Activated naive CD4-positive, alpha-beta T cell treated with anti-CD3 and anti-CD28 coated beads, Interleukin-2, amount 10 ng/mL, durations not matched to agents 7 days and 5 days (primary cell): Measurements from ENCODE around the gene TBRG4.
A peak's percentile ranks its signal among the peaks of the same experiment; 100 is the strongest.

Source experiments
- CTCF ChIA-PET: fragments of 350-600 bp; sonication (Branson Sonifier 250); formaldehyde crosslinking; loops from one replicate; lab custom pipeline; 2021; ENCODE audit warnings: antibody characterized with exemption; lab: Charles Lee
- DNase-seq: peaks from one replicate; pipeline ENCODE4 v3.0.0-alpha.2; 2020
- H3K27ac Mint-ChIP-seq: one replicate; pipeline ENCODE4 v1.8.0; 2021; ENCODE audit warnings: mild to moderate bottlenecking, moderate library complexity, mixed read lengths
- H3K27me3 Mint-ChIP-seq: one replicate; pipeline ENCODE4 v1.8.0; 2021; ENCODE audit warnings: mild to moderate bottlenecking, mixed read lengths
- H3K36me3 Mint-ChIP-seq: one replicate; pipeline ENCODE4 v1.8.0; 2021; ENCODE audit warnings: mixed read lengths
- H3K4me1 Mint-ChIP-seq: one replicate; pipeline ENCODE4 v1.8.0; 2021; ENCODE audit warnings: mixed read lengths
- H3K4me3 Mint-ChIP-seq: one replicate; pipeline ENCODE4 v1.8.0; 2021; ENCODE audit warnings: mild to moderate bottlenecking, moderate library complexity, mixed read lengths
- H3K9me3 Mint-ChIP-seq: one replicate; pipeline ENCODE4 v1.8.0; 2021; ENCODE audit warnings: mixed read lengths

The TBRG4 gene

GRCh38 chr7:45065031-45065995 is 46.2 kb downstream of the TBRG4 start:
- DNase-seq = no peak
- Mint-ChIP-seq H3K4me1 (peaks cover 56% of the 10 kb centered on the region), H3K36me3 (peaks cover 82% of the 10 kb centered on the region), H3K4me3 (no peak overlapping the region), H3K9me3 (no peaks in the 10 kb centered on the region), H3K27me3 (no peaks in the 10 kb centered on the region), H3K27ac (no peak overlapping the region)
- CTCF ChIA-PET = no interaction called here

- no peak for DNase-seq
Observed at GRCh38 chr7:45064047-45064725, 47.3 kb downstream of the TBRG4 start.

GRCh38 chr7:45061806-45062425 is 49.6 kb downstream of the TBRG4 start:
- H3K4me3 Mint-ChIP-seq = no peak overlapping the region
- H3K4me1 Mint-ChIP-seq = peaks cover 60% of the 10 kb centered on the region
- H3K9me3 Mint-ChIP-seq = no peaks in the 10 kb centered on the region
- H3K36me3 Mint-ChIP-seq = peaks cover 76% of the 10 kb centered on the region
- DNase-seq = no peak
- CTCF ChIA-PET = no interaction called here
- no peak overlapping the region for H3K27ac Mint-ChIP-seq
- no peaks in the 10 kb centered on the region for H3K27me3 Mint-ChIP-seq

More at GRCh38 chr7:45064047-45064725, 47.3 kb downstream of the TBRG4 start:
- Mint-ChIP-seq H3K4me1 (peaks cover 62% of the 10 kb centered on the region), H3K4me3 (no peak overlapping the region), H3K36me3 (peaks cover 78% of the 10 kb centered on the region), H3K27ac (no peak overlapping the region), H3K9me3 (no peaks in the 10 kb centered on the region), H3K27me3 (no peaks in the 10 kb centered on the region)
- CTCF ChIA-PET = no interaction called here

- DNase-seq = no peak
- Mint-ChIP-seq H3K4me1 (peaks cover 56% of the 10 kb centered on the region), H3K27ac (no peak overlapping the region), H3K9me3 (no peaks in the 10 kb centered on the region), H3K27me3 (no peaks in the 10 kb centered on the region), H3K36me3 (peaks cover 74% of the 10 kb centered on the region), H3K4me3 (no peak overlapping the region)
- CTCF ChIA-PET = no interaction called here
Observed at GRCh38 chr7:45061352-45061751, 50.1 kb downstream of the TBRG4 start.

GRCh38 chr7:45060295-45060694 is 51.2 kb downstream of the TBRG4 start:
- Mint-ChIP-seq H3K27me3 (no peaks in the 10 kb centered on the region), H3K4me3 (no peak overlapping the region)
- CTCF ChIA-PET = no interaction called here

GRCh38 chr7:45057878-45058277 is 53.6 kb downstream of the TBRG4 start:
- peaks cover 73% of the 10 kb centered on the region for H3K36me3 Mint-ChIP-seq
- CTCF ChIA-PET = no interaction called here
- H3K4me1 Mint-ChIP-seq = peaks cover 53% of the 10 kb centered on the region
- H3K27me3 Mint-ChIP-seq = no peaks in the 10 kb centered on the region
- DNase-seq = no peak
- no peaks in the 10 kb centered on the region for H3K9me3 Mint-ChIP-seq
- H3K27ac Mint-ChIP-seq = no peak overlapping the region
- no peak overlapping the region for H3K4me3 Mint-ChIP-seq

More at GRCh38 chr7:45060295-45060694, 51.2 kb downstream of the TBRG4 start:
- no peak for DNase-seq
- Mint-ChIP-seq H3K9me3 (no peaks in the 10 kb centered on the region), H3K27ac (no peak overlapping the region), H3K36me3 (peaks cover 72% of the 10 kb centered on the region), H3K4me1 (peaks cover 48% of the 10 kb centered on the region)

GRCh38 chr7:45055594-45056219 is 55.8 kb downstream of the TBRG4 start:
- CTCF ChIA-PET = interaction anchor here (3.0 kb wide), 1 partner anchor 20 kb away, joined by 7 read pairs; no protein-coding TSS in a partner anchor
- H3K4me3 Mint-ChIP-seq = no peak overlapping the region
- DNase-seq = no peak
- no peaks in the 10 kb centered on the region for H3K9me3 Mint-ChIP-seq
- H3K36me3 Mint-ChIP-seq = peaks cover 69% of the 10 kb centered on the region
- no peak overlapping the region for H3K27ac Mint-ChIP-seq
- H3K27me3 Mint-ChIP-seq = no peaks in the 10 kb centered on the region
- H3K4me1 Mint-ChIP-seq = peaks cover 40% of the 10 kb centered on the region

- peaks cover 40% of the 10 kb centered on the region for H3K4me1 Mint-ChIP-seq
- no peaks in the 10 kb centered on the region for H3K27me3 Mint-ChIP-seq
- peaks cover 69% of the 10 kb centered on the region for H3K36me3 Mint-ChIP-seq
- no peak for DNase-seq
- CTCF ChIA-PET = interaction anchor here (3.0 kb wide), 1 partner anchor 19 kb away, joined by 7 read pairs; no protein-coding TSS in a partner anchor
- no peak overlapping the region for H3K4me3 Mint-ChIP-seq
- H3K27ac Mint-ChIP-seq = no peak overlapping the region
- H3K9me3 Mint-ChIP-seq = no peaks in the 10 kb centered on the region
Observed at GRCh38 chr7:45055016-45055415, 56.5 kb downstream of the TBRG4 start.

- peaks cover 68% of the 10 kb centered on the region for H3K36me3 Mint-ChIP-seq
- H3K27ac Mint-ChIP-seq = no peak overlapping the region
Observed at GRCh38 chr7:45054442-45054841, 57.1 kb downstream of the TBRG4 start.

GRCh38 chr7:45053941-45054340 is 57.6 kb downstream of the TBRG4 start:
- CTCF ChIA-PET = interaction anchor here (3.0 kb wide), 1 partner anchor 18 kb away, joined by 7 read pairs; no protein-coding TSS in a partner anchor
- Mint-ChIP-seq H3K27ac (peak overlapping the region; percentile 35), H3K4me1 (peaks cover 38% of the 10 kb centered on the region), H3K4me3 (no peak overlapping the region), H3K27me3 (no peaks in the 10 kb centered on the region), H3K9me3 (no peaks in the 10 kb centered on the region), H3K36me3 (peaks cover 68% of the 10 kb centered on the region)
- DNase-seq = no peak

More at GRCh38 chr7:45054442-45054841, 57.1 kb downstream of the TBRG4 start:
- Mint-ChIP-seq H3K27me3 (no peaks in the 10 kb centered on the region), H3K4me3 (no peak overlapping the region), H3K9me3 (no peaks in the 10 kb centered on the region), H3K4me1 (peaks cover 37% of the 10 kb centered on the region)
- CTCF ChIA-PET = interaction anchor here (3.0 kb wide), 1 partner anchor 19 kb away, joined by 7 read pairs; no protein-coding TSS in a partner anchor
- no peak for DNase-seq

- Mint-ChIP-seq H3K36me3 (peaks cover 66% of the 10 kb centered on the region), H3K4me3 (no peak overlapping the region), H3K4me1 (peaks cover 37% of the 10 kb centered on the region), H3K27me3 (no peaks in the 10 kb centered on the region), H3K9me3 (no peaks in the 10 kb centered on the region), H3K27ac (no peak overlapping the region)
- DNase-seq = no peak
- CTCF ChIA-PET = interaction anchor here (3.0 kb wide), 1 partner anchor 18 kb away, joined by 7 read pairs; no protein-coding TSS in a partner anchor
Observed at GRCh38 chr7:45053401-45053800, 58.1 kb downstream of the TBRG4 start.

GRCh38 chr7:45052011-45052410 is 59.5 kb downstream of the TBRG4 start:
- H3K36me3 Mint-ChIP-seq = peaks cover 63% of the 10 kb centered on the region
- CTCF ChIA-PET = no interaction called here
- peaks cover 27% of the 10 kb centered on the region for H3K4me1 Mint-ChIP-seq
- H3K4me3 Mint-ChIP-seq = no peak overlapping the region
- H3K9me3 Mint-ChIP-seq = no peaks in the 10 kb centered on the region
- no peak for DNase-seq
- H3K27ac Mint-ChIP-seq = peak overlapping the region; percentile 42
- H3K27me3 Mint-ChIP-seq = no peaks in the 10 kb centered on the region

GRCh38 chr7:45050198-45050597 is 61.3 kb downstream of the TBRG4 start:
- Mint-ChIP-seq H3K9me3 (no peaks in the 10 kb centered on the region), H3K36me3 (peaks cover 69% of the 10 kb centered on the region), H3K27ac (no peak overlapping the region), H3K4me1 (peaks cover 36% of the 10 kb centered on the region), H3K4me3 (no peak overlapping the region), H3K27me3 (no peaks in the 10 kb centered on the region)
- CTCF ChIA-PET = interaction anchor here (1.5 kb wide), 1 partner anchor 76 kb away, joined by 4 read pairs; no protein-coding TSS in a partner anchor
- DNase-seq = no peak
